PC-9 (cell line): ENCODE results near the gene PWWP2B. TPM values are rescaled to one million over a fixed set of nuclear protein-coding genes. Genes with fewer than 3 reads are reported as not detected.

Source experiments
- BruUV-seq: library from RNA; stranded (reverse); fragments of 400-500 nt; replicated peaks from 2 replicates; lab custom pipeline; 2021; lab: Mats Ljungman, UMichigan
- CTCF ChIA-PET: fragments of 300-600 bp; sonication (Branson Sonifier 250); formaldehyde crosslinking; loops from one replicate; lab custom pipeline; 2022; ENCODE audit warnings: antibody characterized with exemption; lab: Charles Lee
- POLR2A ChIA-PET: fragments of 300-600 bp; sonication (Branson Sonifier 250); formaldehyde crosslinking; loops from one replicate; lab custom pipeline; 2022; ENCODE audit warnings: antibody characterized with exemption; ENCODE audit not compliant: unreplicated experiment; lab: Charles Lee
- DNase-seq, 2 experiments: peaks; one replicate each; pipeline versions ENCODE4 v3.0.0 to v3.0.0-alpha.2; 2015 to 2022; ENCODE audit warnings: mixed read lengths in 1 of 2
- H2AFZ ChIP-seq: fragments of 200-600 bp; sonication (generic); 2 replicates; pipeline ENCODE4 v1.8.1; 2017; ENCODE audit warnings: antibody characterized with exemption
- H3F3A ChIP-seq: fragments of 200-600 bp; sonication (generic); 2 replicates; pipeline ENCODE4 v1.8.1; 2017; ENCODE audit warnings: antibody characterized with exemption, mild to moderate bottlenecking, low read depth; ENCODE audit not compliant: insufficient read depth
- H3K27ac ChIP-seq: fragments of 200-600 bp; sonication (generic); 2 replicates; pipeline ENCODE4 v1.6.1; 2016; ENCODE audit warnings: mixed run types
- H3K27me3 ChIP-seq: fragments of 200-600 bp; sonication (generic); 2 replicates; pipeline ENCODE4 v1.6.1; 2016; ENCODE audit warnings: low read depth, mixed run types; ENCODE audit not compliant: insufficient read depth
- H3K36me3 ChIP-seq: fragments of 200-600 bp; sonication (generic); 2 replicates; pipeline ENCODE4 v1.6.1; 2016; ENCODE audit warnings: low read depth, mixed run types
- H3K4me1 ChIP-seq: fragments of 200-600 bp; sonication (generic); replicated peaks from 2 replicates; pipeline ENCODE4 v1.6.1; 2016; ENCODE audit warnings: mixed run types; ENCODE audit not compliant: insufficient read depth
- H3K4me2 ChIP-seq: fragments of 200-600 bp; sonication (generic); 2 replicates; pipeline ENCODE4 v1.6.1; 2017; ENCODE audit warnings: mixed run types
- H3K4me3 ChIP-seq: fragments of 200-600 bp; sonication (generic); 2 replicates; pipeline ENCODE4 v1.6.1; 2016; ENCODE audit warnings: mixed run types
- H3K79me2 ChIP-seq: fragments of 200-600 bp; sonication (generic); 2 replicates; pipeline ENCODE4 v1.6.1; 2017; ENCODE audit warnings: low read depth, mixed run types
- H3K9me2 ChIP-seq: fragments of 200-600 bp; sonication (generic); 2 replicates; pipeline ENCODE4 v1.8.1; 2017; ENCODE audit warnings: mild to moderate bottlenecking; ENCODE audit not compliant: insufficient read depth
- H3K9me3 ChIP-seq: fragments of 200-600 bp; sonication (generic); 2 replicates; pipeline ENCODE4 v1.8.1; 2016; ENCODE audit warnings: low read depth; ENCODE audit not compliant: insufficient read depth
- H4K20me1 ChIP-seq: fragments of 200-600 bp; sonication (generic); 2 replicates; pipeline ENCODE4 v1.8.1; 2017; ENCODE audit not compliant: insufficient read depth
- EZH2 ChIP-seq: fragments of 200-600 bp; sonication (generic); IDR thresholded peaks from 2 replicates; pipeline ENCODE4 v1.8.0; 2017; ENCODE audit warnings: antibody characterized with exemption, low read depth
- intact Hi-C: fragments of 100-400 bp; cut with micrococcal nuclease; formaldehyde crosslinking; loops from one replicate; pipeline ENCODE4 v1.10.0; 2022; ENCODE audit not compliant: unreplicated experiment
- total RNA-seq: library from RNA; stranded (reverse); gene quantifications from 2 replicates; pipeline ENCODE4 v1.2.3, GENCODE V29; 2021
- TF ChIP-seq, protein P1 (sequence below): fragments of 200-600 bp; sonication (generic); conservative IDR thresholded peaks from 2 replicates; pipeline ENCODE4 v1.6.1; 2017; ENCODE audit warnings: mixed run types, antibody characterized with exemption, mild to moderate bottlenecking, moderate library complexity

Gene PWWP2B
- total RNA-seq, 1 experiment from 2014 or later, result 16.9 TPM

DNA sequence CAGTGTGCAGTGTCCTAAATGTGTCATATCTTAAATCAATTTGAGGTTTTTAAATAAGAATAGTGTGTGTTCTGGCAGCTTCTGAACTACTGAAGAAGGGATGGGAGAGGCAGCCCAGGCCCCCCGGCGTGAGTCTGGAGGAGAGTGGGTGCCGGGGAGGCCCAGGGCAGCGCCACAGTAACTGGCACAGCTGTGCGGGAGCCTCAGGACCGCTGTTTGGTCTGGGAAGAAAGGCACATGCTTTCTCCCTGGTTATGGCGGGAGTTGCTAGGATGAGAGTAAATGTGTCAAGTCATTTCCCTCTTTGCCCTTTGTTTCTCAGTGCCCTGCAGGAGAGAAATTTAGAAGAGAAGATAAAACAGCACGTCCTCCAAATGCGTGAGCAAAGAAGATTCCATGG lies 31.9 kb upstream of the PWWP2B start:
- DNase-seq, result no peak
- H3K4me1 ChIP-seq, result no peaks in the 10 kb centered on the region
- H3K9me3 ChIP-seq, result no peaks in the 10 kb centered on the region
- ChIA-PET POLR2A (no interaction called here), CTCF (no interaction called here)
- H3K79me2 ChIP-seq, result no peaks in the 10 kb centered on the region
- no peak overlapping the region for H3K27ac ChIP-seq
- intact Hi-C loops, result no loop called here
- H3K4me3 ChIP-seq, result no peak overlapping the region
- H2AFZ ChIP-seq, result no peak overlapping the region
- no peaks in the 10 kb centered on the region for H4K20me1 ChIP-seq
- no peaks in the 10 kb centered on the region for H3K27me3 ChIP-seq
- H3F3A ChIP-seq, result no peaks in the 10 kb centered on the region
- BruUV-seq, result no TSS peak
- TF ChIP-seq, protein P1, sequence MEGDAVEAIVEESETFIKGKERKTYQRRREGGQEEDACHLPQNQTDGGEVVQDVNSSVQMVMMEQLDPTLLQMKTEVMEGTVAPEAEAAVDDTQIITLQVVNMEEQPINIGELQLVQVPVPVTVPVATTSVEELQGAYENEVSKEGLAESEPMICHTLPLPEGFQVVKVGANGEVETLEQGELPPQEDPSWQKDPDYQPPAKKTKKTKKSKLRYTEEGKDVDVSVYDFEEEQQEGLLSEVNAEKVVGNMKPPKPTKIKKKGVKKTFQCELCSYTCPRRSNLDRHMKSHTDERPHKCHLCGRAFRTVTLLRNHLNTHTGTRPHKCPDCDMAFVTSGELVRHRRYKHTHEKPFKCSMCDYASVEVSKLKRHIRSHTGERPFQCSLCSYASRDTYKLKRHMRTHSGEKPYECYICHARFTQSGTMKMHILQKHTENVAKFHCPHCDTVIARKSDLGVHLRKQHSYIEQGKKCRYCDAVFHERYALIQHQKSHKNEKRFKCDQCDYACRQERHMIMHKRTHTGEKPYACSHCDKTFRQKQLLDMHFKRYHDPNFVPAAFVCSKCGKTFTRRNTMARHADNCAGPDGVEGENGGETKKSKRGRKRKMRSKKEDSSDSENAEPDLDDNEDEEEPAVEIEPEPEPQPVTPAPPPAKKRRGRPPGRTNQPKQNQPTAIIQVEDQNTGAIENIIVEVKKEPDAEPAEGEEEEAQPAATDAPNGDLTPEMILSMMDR, result no peak
- no peak for TF ChIP-seq EZH2
- no peaks in the 10 kb centered on the region for H3K9me2 ChIP-seq
- H3K36me3 ChIP-seq, result no peaks in the 10 kb centered on the region
- H3K4me2 ChIP-seq, result no peak overlapping the region

DNA sequence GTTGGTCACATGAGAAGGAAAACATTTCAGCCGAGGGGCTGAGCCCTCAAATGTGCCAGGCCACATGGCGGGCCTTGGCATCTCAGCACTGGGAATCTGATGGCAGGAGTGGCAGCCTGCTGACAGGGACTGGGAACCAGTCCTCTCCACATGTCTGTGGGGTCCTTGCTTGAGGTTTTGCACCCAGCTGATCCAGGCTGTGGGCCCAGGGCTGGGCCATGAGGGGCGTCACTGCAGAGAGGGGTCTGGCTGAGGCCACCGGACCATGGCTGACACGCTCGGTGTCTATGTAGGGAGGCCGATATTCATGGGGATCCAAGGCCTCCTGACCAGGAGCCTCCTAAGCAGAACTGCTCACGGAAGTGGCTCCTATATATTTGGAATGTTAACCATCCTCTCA lies 31.0 kb upstream of the PWWP2B start:
- Histone ChIP-seq H3K9me2 (no peaks in the 10 kb centered on the region), H3K79me2 (no peaks in the 10 kb centered on the region), H3K27ac (no peak overlapping the region), H3K4me1 (no peaks in the 10 kb centered on the region), H4K20me1 (no peaks in the 10 kb centered on the region), H3K36me3 (no peaks in the 10 kb centered on the region), H3K27me3 (no peaks in the 10 kb centered on the region), H3K4me2 (no peak overlapping the region), H3F3A (no peaks in the 10 kb centered on the region), H2AFZ (no peak overlapping the region), H3K9me3 (no peaks in the 10 kb centered on the region), H3K4me3 (no peak overlapping the region)
- TF ChIP-seq, protein P1, result no peak
- TF ChIP-seq EZH2, result no peak
- no peak for DNase-seq
- CTCF ChIA-PET, result no interaction called here
- no TSS peak for BruUV-seq
- intact Hi-C loops, result no loop called here
- POLR2A ChIA-PET, result no interaction called here

DNA sequence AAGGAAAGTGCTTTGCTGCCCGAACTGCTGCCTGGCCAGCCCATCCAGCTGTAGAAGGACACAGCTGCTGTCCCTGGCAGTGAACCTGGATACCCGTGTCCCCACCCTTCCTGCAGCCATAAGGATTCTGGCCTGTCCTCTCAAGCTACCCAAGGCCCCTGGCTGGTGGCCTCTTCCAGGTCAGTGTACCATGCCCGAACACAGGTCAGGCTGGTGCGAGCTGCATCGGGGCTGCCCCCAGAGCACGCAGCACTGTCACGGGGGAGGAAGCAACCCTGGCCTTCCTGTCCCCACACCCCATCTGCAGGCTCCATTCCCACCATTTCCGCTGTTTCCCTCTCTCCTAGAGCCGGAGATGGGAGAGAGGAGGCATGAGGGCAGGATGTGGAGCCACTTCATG lies 30.5 kb upstream of the PWWP2B start:
- Histone ChIP-seq H3K4me3 (no peak overlapping the region), H3K9me3 (no peaks in the 10 kb centered on the region), H3K36me3 (no peaks in the 10 kb centered on the region), H2AFZ (no peak overlapping the region), H3K4me2 (no peak overlapping the region), H4K20me1 (no peaks in the 10 kb centered on the region), H3K27ac (no peak overlapping the region), H3K9me2 (no peaks in the 10 kb centered on the region), H3K4me1 (no peaks in the 10 kb centered on the region), H3F3A (no peaks in the 10 kb centered on the region), H3K27me3 (no peaks in the 10 kb centered on the region), H3K79me2 (no peaks in the 10 kb centered on the region)
- POLR2A ChIA-PET, result no interaction called here
- BruUV-seq, result no TSS peak
- TF ChIP-seq, protein P1, result no peak
- TF ChIP-seq EZH2, result no peak
- CTCF ChIA-PET, result no interaction called here
- intact Hi-C loops, result no loop called here
- DNase-seq, result no peak
